LNCAP (cell line): ENCODE results near the gene ACTA1.

ENCODE experiments used
- TF ChIP-seq, protein P1 (sequence below): fragments of 450-650 bp; IDR thresholded peaks from 2 replicates; pipeline ENCODE4 v1.5.1; 2017; ENCODE audit warnings: mild to moderate bottlenecking

The ACTA1 gene

DNA sequence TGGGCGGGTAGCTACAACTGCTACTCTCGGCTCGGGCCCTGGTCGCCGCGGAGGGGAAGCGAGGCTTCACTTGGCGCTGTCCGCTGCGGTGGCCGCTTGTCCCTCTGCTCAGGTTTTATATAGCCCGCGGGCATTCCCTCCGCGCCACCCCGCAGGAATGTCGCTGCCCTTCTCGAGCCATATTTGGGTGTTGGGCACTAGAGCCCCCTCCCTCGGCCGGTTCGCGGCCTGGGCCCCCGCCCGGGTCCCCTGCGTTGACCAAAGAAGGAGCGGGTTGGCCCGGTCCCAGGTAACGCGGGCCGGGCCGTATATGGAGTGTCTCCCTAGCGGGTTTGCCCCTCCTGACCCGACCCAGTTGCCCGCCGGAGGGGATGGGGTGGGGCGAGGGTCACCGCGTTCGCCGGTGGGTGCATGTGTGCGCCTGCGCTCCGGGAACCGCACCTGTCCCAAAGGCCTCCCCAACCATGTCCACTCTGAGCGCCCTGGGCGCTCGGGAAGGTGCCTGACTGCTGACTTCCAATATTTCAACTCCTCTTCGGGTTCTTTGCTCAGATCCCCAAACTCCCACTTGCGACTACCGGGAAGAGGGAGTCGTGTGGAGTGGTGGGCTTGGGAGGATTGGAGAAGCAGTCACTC, at the start of gene ACTA1:
TSS of gene ACTA1 (minus strand) at position 90 of the 636 bp plus-strand sequence. CDS start 979 bp downstream, outside the sequence.
- TF ChIP-seq, protein P1, sequence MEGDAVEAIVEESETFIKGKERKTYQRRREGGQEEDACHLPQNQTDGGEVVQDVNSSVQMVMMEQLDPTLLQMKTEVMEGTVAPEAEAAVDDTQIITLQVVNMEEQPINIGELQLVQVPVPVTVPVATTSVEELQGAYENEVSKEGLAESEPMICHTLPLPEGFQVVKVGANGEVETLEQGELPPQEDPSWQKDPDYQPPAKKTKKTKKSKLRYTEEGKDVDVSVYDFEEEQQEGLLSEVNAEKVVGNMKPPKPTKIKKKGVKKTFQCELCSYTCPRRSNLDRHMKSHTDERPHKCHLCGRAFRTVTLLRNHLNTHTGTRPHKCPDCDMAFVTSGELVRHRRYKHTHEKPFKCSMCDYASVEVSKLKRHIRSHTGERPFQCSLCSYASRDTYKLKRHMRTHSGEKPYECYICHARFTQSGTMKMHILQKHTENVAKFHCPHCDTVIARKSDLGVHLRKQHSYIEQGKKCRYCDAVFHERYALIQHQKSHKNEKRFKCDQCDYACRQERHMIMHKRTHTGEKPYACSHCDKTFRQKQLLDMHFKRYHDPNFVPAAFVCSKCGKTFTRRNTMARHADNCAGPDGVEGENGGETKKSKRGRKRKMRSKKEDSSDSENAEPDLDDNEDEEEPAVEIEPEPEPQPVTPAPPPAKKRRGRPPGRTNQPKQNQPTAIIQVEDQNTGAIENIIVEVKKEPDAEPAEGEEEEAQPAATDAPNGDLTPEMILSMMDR, result no peak

- TF ChIP-seq, protein P1, result no peak
Observed at GRCh38 chr1:229482511-229482910, 48.6 kb upstream of the ACTA1 start.

- TF ChIP-seq, protein P1, result no peak
Observed at GRCh38 chr1:229480495-229480894, 46.6 kb upstream of the ACTA1 start.

DNA sequence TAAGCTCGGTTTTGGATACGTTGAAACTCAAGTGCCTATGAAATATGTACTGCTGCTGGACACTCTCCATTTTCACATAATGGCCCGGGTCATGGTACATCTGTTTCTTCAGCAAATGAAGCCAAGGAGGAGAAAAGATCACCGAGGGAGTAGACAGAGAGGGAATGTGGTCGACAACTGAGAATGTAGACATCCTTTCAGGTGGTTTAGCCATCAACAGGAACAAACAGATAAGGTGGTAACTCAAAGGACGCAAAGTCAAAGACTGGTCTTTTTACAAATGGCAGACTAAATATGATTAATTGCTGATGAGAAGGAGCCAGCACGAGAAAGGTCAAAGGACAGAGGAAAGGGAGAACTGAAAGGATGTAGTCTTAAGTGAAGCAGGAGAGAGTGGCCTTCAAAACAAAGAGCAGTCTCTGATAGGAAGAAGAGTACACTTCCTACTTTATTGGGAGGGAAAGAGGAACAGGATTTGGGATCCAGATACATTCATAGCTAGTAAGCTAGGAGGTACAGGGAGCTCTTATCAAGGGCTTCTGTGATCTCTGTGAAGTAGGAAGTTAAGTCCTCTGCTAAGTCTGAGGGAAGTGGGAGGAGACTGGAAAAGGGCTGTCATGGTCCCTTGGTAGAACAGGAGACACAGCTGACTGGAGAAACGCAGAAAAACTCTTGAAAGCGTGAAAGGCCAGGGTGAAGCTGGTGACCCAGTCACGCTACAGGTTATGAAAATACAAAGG, 45.9 kb upstream of the ACTA1 start:
- TF ChIP-seq, protein P1, result no peak

- TF ChIP-seq, protein P1, result no peak
Observed at GRCh38 chr1:229478852-229479251, 45.0 kb upstream of the ACTA1 start.

- TF ChIP-seq, protein P1, result no peak
Observed at GRCh38 chr1:229474509-229474908, 40.6 kb upstream of the ACTA1 start.

- TF ChIP-seq, protein P1, result no peak
Observed at GRCh38 chr1:229471175-229471574, 37.3 kb upstream of the ACTA1 start.
